ENCODE measurements around the gene SUN1. TPM values are rescaled to one million over a fixed set of nuclear protein-coding genes. Genes with fewer than 3 reads are reported as not detected.

Gene SUN1
- total and polyA plus RNA-seq, 9 of the 15 experiments (the other 6 are each of a cell fraction or from before 2014, with no cell fraction given) = 36.8 to 132 (median 62.3) TPM

DNA sequence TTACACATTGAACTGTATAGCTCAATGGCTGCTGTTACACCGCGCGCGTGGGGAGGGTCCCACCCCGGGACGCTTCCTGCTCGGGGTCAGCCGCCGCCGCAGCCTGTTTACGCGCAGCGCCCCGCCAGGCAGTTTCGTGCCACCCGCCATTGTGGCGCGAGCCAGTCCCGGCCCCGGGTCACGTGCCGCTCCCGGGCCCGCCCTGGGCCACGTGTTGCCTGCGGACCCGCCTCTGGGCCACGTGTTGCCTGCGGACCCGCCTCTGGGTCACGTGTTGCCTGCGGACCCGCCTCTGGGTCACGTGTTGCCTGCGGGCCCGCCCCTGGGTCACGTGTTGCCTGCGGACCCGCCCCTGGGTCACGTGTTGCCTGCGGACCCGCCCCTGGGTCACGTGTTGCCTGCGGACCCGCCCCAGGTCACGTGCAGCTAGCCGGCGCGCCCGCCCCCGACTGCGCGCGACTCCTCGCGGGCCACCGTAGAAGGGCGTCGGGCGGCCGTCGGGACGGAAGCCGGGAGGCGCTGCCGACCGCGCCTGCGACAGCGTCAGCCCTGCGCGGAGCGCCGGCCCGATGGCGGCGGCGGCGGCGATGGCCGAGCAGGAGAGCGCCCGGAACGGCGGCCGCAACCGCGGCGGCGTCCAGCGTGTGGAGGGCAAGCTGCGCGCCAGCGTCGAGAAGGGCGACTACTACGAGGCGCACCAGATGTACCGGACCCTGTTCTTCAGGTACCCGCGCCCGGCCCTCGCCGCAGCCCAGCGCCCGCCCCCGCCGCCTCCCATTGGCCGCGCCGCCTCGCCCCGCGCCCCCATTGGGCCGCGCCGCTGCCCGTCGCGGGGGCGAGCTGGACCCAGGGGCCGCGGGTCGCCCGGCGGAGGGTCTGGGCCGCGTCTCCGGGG is 44.0 kb downstream of the SUN1 start, which contains the start of gene GET4 (continued):
- TF ChIP-seq, protein P1, sequence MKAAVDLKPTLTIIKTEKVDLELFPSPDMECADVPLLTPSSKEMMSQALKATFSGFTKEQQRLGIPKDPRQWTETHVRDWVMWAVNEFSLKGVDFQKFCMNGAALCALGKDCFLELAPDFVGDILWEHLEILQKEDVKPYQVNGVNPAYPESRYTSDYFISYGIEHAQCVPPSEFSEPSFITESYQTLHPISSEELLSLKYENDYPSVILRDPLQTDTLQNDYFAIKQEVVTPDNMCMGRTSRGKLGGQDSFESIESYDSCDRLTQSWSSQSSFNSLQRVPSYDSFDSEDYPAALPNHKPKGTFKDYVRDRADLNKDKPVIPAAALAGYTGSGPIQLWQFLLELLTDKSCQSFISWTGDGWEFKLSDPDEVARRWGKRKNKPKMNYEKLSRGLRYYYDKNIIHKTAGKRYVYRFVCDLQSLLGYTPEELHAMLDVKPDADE (conservative IDR thresholded peaks at IDR 0.05; ENCODE audit: control insufficient read depth, low read depth, low read length) = 0 out of 2 replicates have a peak, but pooled peaks have one; percentile 34
- TF ChIP-seq, protein P2, sequence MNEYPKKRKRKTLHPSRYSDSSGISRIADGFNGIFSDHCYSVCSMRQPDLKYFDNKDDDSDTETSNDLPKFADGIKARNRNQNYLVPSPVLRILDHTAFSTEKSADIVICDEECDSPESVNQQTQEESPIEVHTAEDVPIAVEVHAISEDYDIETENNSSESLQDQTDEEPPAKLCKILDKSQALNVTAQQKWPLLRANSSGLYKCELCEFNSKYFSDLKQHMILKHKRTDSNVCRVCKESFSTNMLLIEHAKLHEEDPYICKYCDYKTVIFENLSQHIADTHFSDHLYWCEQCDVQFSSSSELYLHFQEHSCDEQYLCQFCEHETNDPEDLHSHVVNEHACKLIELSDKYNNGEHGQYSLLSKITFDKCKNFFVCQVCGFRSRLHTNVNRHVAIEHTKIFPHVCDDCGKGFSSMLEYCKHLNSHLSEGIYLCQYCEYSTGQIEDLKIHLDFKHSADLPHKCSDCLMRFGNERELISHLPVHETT (CRISPR knock-in tag; conservative IDR thresholded peaks at IDR 0.05 in 1 of 2, IDR thresholded peaks at IDR 0.05 in 1 of 2) = peak in 1 of 2 experiments; percentile 96; a peak in 2 of 4 replicates
- TF ChIP-seq, protein P3, sequence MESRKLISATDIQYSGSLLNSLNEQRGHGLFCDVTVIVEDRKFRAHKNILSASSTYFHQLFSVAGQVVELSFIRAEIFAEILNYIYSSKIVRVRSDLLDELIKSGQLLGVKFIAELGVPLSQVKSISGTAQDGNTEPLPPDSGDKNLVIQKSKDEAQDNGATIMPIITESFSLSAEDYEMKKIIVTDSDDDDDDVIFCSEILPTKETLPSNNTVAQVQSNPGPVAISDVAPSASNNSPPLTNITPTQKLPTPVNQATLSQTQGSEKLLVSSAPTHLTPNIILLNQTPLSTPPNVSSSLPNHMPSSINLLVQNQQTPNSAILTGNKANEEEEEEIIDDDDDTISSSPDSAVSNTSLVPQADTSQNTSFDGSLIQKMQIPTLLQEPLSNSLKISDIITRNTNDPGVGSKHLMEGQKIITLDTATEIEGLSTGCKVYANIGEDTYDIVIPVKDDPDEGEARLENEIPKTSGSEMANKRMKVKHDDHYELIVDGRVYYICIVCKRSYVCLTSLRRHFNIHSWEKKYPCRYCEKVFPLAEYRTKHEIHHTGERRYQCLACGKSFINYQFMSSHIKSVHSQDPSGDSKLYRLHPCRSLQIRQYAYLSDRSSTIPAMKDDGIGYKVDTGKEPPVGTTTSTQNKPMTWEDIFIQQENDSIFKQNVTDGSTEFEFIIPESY (CRISPR knock-in tag; IDR thresholded peaks at IDR 0.05) = peak; percentile 89
- TF ChIP-seq, protein P4, sequence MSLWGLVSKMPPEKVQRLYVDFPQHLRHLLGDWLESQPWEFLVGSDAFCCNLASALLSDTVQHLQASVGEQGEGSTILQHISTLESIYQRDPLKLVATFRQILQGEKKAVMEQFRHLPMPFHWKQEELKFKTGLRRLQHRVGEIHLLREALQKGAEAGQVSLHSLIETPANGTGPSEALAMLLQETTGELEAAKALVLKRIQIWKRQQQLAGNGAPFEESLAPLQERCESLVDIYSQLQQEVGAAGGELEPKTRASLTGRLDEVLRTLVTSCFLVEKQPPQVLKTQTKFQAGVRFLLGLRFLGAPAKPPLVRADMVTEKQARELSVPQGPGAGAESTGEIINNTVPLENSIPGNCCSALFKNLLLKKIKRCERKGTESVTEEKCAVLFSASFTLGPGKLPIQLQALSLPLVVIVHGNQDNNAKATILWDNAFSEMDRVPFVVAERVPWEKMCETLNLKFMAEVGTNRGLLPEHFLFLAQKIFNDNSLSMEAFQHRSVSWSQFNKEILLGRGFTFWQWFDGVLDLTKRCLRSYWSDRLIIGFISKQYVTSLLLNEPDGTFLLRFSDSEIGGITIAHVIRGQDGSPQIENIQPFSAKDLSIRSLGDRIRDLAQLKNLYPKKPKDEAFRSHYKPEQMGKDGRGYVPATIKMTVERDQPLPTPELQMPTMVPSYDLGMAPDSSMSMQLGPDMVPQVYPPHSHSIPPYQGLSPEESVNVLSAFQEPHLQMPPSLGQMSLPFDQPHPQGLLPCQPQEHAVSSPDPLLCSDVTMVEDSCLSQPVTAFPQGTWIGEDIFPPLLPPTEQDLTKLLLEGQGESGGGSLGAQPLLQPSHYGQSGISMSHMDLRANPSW (CRISPR knock-in tag; IDR thresholded peaks at IDR 0.05) = peak; percentile 98
- TF ChIP-seq ZBTB1 (CRISPR knock-in tag; IDR thresholded peaks at IDR 0.05; ENCODE audit: borderline replicate concordance, low read depth) (peak; percentile 89; the same call in 1 of the 2 replicates), KLF6 (CRISPR knock-in tag; IDR thresholded peaks at IDR 0.05; ENCODE audit: borderline replicate concordance) (peak; percentile 75; the same call in 1 of the 2 replicates), PCBP2 (IDR thresholded peaks at IDR 0.05; ENCODE audit: low read depth, low read length, poor library complexity, severe bottlenecking) (no peak), POLR2A (conservative IDR thresholded peaks at IDR 0.05) (peak; percentile 58; the same call in 1 of the 2 replicates)
- TF ChIP-seq, protein P5, sequence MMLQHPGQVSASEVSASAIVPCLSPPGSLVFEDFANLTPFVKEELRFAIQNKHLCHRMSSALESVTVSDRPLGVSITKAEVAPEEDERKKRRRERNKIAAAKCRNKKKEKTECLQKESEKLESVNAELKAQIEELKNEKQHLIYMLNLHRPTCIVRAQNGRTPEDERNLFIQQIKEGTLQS (IDR thresholded peaks at IDR 0.05) = no peak
- TF ChIP-seq, protein P5 (CRISPR knock-in tag; conservative IDR thresholded peaks at IDR 0.05) = peak; percentile 89
- TF ChIP-seq, protein P6, sequence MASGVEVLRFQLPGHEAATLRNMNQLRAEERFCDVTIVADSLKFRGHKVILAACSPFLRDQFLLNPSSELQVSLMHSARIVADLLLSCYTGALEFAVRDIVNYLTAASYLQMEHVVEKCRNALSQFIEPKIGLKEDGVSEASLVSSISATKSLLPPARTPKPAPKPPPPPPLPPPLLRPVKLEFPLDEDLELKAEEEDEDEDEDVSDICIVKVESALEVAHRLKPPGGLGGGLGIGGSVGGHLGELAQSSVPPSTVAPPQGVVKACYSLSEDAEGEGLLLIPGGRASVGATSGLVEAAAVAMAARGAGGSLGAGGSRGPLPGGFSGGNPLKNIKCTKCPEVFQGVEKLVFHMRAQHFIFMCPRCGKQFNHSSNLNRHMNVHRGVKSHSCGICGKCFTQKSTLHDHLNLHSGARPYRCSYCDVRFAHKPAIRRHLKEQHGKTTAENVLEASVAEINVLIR (CRISPR knock-in tag; IDR thresholded peaks at IDR 0.05) = 0 out of 2 replicates have a peak, but pooled peaks have one; percentile 9
- TF ChIP-seq, protein P7, sequence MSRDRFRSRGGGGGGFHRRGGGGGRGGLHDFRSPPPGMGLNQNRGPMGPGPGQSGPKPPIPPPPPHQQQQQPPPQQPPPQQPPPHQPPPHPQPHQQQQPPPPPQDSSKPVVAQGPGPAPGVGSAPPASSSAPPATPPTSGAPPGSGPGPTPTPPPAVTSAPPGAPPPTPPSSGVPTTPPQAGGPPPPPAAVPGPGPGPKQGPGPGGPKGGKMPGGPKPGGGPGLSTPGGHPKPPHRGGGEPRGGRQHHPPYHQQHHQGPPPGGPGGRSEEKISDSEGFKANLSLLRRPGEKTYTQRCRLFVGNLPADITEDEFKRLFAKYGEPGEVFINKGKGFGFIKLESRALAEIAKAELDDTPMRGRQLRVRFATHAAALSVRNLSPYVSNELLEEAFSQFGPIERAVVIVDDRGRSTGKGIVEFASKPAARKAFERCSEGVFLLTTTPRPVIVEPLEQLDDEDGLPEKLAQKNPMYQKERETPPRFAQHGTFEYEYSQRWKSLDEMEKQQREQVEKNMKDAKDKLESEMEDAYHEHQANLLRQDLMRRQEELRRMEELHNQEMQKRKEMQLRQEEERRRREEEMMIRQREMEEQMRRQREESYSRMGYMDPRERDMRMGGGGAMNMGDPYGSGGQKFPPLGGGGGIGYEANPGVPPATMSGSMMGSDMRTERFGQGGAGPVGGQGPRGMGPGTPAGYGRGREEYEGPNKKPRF (IDR thresholded peaks at IDR 0.05; ENCODE audit: low read depth, low read length) = no peak
